Naive B cell (primary cell): ENCODE data around the gene RIMBP2. TPM values are rescaled to one million over a fixed set of nuclear protein-coding genes. Genes with fewer than 3 reads are reported as not detected.
A peak's percentile ranks its signal among the peaks of the same experiment; 100 is the strongest.

ENCODE experiments used
- ATAC-seq, 2 donors: fragments of 150-1000 bp; cut with Tn5 transposase; 2 replicates each; pipeline ENCODE4 v1.10.0; 2021; ENCODE audit warnings: low read depth in 2 of 2, mild to moderate bottlenecking in 2 of 2, moderate library complexity in 2 of 2
- DNase-seq: peaks from one replicate; pipeline ENCODE4 v3.0.0; 2022
- H3K27ac Mint-ChIP-seq, 6 donors: one replicate each; pipeline ENCODE4 v1.8.0; 2020 to 2022; ENCODE audit warnings: mild to moderate bottlenecking in 6 of 6, mixed read lengths in 6 of 6, moderate library complexity in 5 of 6, inconsistent platforms in 2 of 6
- H3K27me3 Mint-ChIP-seq, 3 donors: one replicate each; pipeline ENCODE4 v1.8.0; 2021 to 2022; ENCODE audit warnings: mixed read lengths in 3 of 3, mild to moderate bottlenecking in 1 of 3
- H3K36me3 Mint-ChIP-seq, 2 donors: one replicate each; pipeline ENCODE4 v1.8.0; 2020 to 2022; ENCODE audit warnings: mixed read lengths in 2 of 2, inconsistent platforms in 1 of 2, mild to moderate bottlenecking in 1 of 2
- H3K4me1 Mint-ChIP-seq, 3 donors: one replicate each; pipeline ENCODE4 v1.8.0; 2020 to 2022; ENCODE audit warnings: mixed read lengths in 3 of 3, inconsistent platforms in 1 of 3, mild to moderate bottlenecking in 1 of 3, moderate library complexity in 1 of 3
- H3K4me3 Mint-ChIP-seq, 8 donors: one replicate each; pipeline ENCODE4 v1.8.0; 2020 to 2022; ENCODE audit warnings: mild to moderate bottlenecking in 8 of 8, mixed read lengths in 8 of 8, moderate library complexity in 8 of 8, inconsistent platforms in 2 of 8
- H3K9me3 Mint-ChIP-seq, 7 donors: one replicate each; pipeline ENCODE4 v1.8.0; 2020 to 2022; ENCODE audit warnings: mixed read lengths in 7 of 7, mild to moderate bottlenecking in 5 of 7, inconsistent platforms in 2 of 7, moderate library complexity in 1 of 7
- polyA plus RNA-seq, 6 donors: library from polyadenylated mRNA; unstranded; fragments of 300-500 nt; fragmentation: Illumina TruSeq; gene quantifications; one replicate each; pipeline ENCODE4 v1.2.3, GENCODE V29; 2021; ENCODE audit warnings: low read depth in 6 of 6

The RIMBP2 gene
- polyA plus RNA-seq, 6 donors from 2014 or later = 0.04 TPM; not detected in 5

DNA sequence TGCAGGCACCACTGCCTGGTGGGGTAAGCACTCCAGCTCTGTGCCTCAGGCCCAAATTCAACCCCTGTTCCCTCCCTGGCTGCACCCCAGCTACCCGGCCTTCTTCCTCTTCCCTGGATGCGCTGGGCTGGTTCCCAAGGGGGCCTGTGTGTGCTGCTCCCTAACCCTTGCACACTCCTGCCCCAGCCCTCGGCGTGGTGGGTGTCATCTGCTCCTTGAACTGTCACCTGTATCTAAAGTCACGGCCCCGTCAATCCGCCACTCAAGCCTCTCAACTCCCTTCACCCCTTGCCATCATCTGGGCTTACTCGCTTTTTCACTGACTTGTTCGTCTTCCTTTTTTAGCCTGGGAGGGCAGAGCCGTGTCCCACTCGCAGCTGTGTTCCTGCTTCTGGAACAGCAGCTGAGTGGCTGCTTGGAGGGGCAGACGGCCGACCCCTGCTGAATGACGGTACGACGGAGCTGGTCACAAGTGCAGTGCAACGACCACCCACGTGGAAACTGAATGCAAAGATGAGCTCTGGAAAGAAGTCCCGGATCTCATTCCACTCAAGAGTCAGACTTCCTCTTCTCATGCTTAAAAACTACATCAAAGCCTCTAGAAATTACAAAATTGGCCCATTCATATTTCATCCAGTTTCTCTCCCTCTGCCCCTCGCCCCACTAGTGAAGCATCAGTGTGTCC lies 239.5 kb downstream of the RIMBP2 start:
- H3K4me3 Mint-ChIP-seq = no peak overlapping the region
- no peak for DNase-seq
- H3K36me3 Mint-ChIP-seq = no peaks in the 10 kb centered on the region
- no peak for ATAC-seq
- H3K27ac Mint-ChIP-seq = no peak overlapping the region
- H3K9me3 Mint-ChIP-seq = peaks cover 0 to 9% (median 0%) of the 10 kb centered on the region in 7 donors
- peaks cover 0 to 9% (median 0%) of the 10 kb centered on the region in 3 donors for H3K4me1 Mint-ChIP-seq
- H3K27me3 Mint-ChIP-seq = peaks cover 0 to 4% (median 0%) of the 10 kb centered on the region in 3 donors

- H3K4me1 Mint-ChIP-seq = peaks cover 0 to 7% (median 0%) of the 10 kb centered on the region in 3 donors
- peaks cover 0 to 9% (median 0%) of the 10 kb centered on the region in 7 donors for H3K9me3 Mint-ChIP-seq
- no peak for DNase-seq
- no peak overlapping the region for H3K4me3 Mint-ChIP-seq
- H3K36me3 Mint-ChIP-seq = no peaks in the 10 kb centered on the region
- H3K27ac Mint-ChIP-seq = no peak overlapping the region
- no peaks in the 10 kb centered on the region for H3K27me3 Mint-ChIP-seq
- no peak for ATAC-seq
Observed at GRCh38 chr12:130474599-130475269, 241.4 kb downstream of the RIMBP2 start.

DNA sequence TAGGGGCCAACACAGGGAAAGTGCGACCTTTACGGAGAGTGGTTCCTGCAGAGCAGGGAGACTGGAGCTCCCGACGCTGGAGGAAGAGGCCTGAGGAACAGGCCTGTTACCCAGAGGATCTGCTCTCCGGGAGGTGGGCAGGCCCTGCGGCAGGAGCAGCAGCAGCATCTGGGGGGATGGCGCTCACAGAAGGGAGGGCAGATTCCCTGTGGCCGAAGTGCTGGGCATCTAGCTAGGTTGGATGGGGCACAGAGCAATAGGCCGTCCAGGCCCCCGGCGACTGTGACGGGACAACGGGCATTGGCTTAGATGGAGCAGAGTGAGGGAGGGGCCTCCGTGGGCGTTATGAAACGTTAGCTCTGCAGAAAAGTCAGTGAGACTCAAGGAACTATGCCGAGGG lies 242.8 kb downstream of the RIMBP2 start:
- no peak for DNase-seq
- Mint-ChIP-seq H3K27me3 (no peaks in the 10 kb centered on the region), H3K4me1 (peaks cover 0 to 7% (median 0%) of the 10 kb centered on the region in 3 donors), H3K9me3 (peaks cover 0 to 9% (median 0%) of the 10 kb centered on the region in 7 donors), H3K4me3 (no peak overlapping the region), H3K27ac (no peak overlapping the region), H3K36me3 (no peaks in the 10 kb centered on the region)
- no peak for ATAC-seq

DNA sequence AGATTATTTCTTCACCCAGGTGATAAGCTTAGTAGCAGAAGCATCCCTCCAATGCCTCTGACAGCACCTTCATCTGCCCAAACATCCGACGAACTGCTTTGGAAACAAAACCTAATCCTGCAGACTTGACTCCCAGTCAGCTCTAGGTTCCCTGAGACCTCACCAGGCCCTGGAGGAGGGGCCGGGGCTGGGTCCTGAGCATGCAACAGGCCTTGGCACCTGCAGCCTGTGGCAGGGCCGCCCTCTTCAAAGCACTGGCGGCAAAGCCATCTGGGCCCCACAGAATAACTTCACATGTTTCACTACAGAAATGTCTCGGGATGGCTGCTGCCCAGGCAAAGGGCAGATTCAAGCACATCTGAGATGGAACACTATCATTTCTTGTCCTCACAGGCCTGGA lies 245.1 kb downstream of the RIMBP2 start:
- no peaks in the 10 kb centered on the region for H3K27me3 Mint-ChIP-seq
- no peak for ATAC-seq
- H3K36me3 Mint-ChIP-seq = no peaks in the 10 kb centered on the region

DNA sequence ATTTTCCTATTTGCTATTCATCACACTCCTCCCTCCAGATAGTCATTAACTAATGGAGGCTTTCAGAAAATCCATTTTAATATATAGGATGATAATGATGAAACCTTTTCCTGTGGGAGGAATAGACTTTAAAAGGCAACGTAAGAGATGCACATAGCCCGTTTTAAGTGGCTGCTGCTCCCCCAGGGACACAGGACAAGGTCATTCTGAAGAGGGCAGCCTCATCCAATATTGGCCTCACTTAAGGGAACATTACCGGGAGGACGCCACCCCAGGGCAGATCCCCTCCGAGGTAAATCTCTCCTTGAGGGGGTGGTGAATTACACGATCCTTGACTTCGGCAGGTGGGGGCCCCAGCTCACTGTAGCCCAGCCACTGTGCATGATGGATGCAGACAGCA lies 246.5 kb downstream of the RIMBP2 start:
- Mint-ChIP-seq H3K27ac (no peak overlapping the region), H3K4me3 (no peak overlapping the region), H3K4me1 (no peaks in the 10 kb centered on the region), H3K9me3 (peaks cover 0 to 13% (median 5%) of the 10 kb centered on the region in 7 donors), H3K27me3 (no peaks in the 10 kb centered on the region), H3K36me3 (no peaks in the 10 kb centered on the region)
- no peak for ATAC-seq
- DNase-seq = no peak

More for the DNA sequence above, 245.1 kb downstream of the RIMBP2 start:
- H3K9me3 Mint-ChIP-seq = peaks cover 0 to 13% (median 5%) of the 10 kb centered on the region in 7 donors
- no peak overlapping the region for H3K27ac Mint-ChIP-seq
- no peak overlapping the region for H3K4me3 Mint-ChIP-seq
- H3K4me1 Mint-ChIP-seq = peaks cover 0 to 6% (median 0%) of the 10 kb centered on the region in 3 donors
- DNase-seq = no peak

- H3K27me3 Mint-ChIP-seq = no peaks in the 10 kb centered on the region
- H3K27ac Mint-ChIP-seq = no peak overlapping the region
- peaks cover 0 to 13% (median 5%) of the 10 kb centered on the region in 7 donors for H3K9me3 Mint-ChIP-seq
- H3K4me3 Mint-ChIP-seq = peak overlapping the region in 1 of 8 donors; percentile 68
- ATAC-seq (no peak), DNase-seq (no peak)
- H3K36me3 Mint-ChIP-seq = no peaks in the 10 kb centered on the region
- H3K4me1 Mint-ChIP-seq = no peaks in the 10 kb centered on the region
Observed at GRCh38 chr12:130468700-130469245, 247.3 kb downstream of the RIMBP2 start.

DNA sequence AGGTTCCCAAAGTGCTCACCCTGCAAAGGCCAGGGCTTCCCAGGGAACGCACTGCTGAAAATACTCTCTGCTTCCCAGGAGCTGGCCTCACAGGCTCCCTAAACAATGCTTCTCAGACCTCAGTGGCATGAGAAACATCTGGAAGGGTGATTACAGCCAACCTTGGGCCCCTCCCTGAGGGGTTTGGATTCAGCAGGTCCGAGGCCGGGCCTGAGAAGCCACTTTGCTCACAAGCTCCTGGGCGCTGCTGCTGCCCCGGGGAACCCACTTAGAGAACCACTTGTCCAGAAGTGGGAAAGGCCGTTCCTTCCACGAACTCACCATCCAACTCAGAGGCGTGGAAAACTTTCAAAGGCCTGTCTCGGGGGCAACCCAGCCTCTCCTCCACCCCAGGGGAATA lies 247.9 kb downstream of the RIMBP2 start:
- no peak overlapping the region for H3K4me3 Mint-ChIP-seq
- DNase-seq = no peak
- no peak overlapping the region for H3K27ac Mint-ChIP-seq
- H3K4me1 Mint-ChIP-seq = no peaks in the 10 kb centered on the region
- H3K9me3 Mint-ChIP-seq = peaks cover 0 to 13% (median 5%) of the 10 kb centered on the region in 7 donors
- H3K36me3 Mint-ChIP-seq = no peaks in the 10 kb centered on the region
- H3K27me3 Mint-ChIP-seq = no peaks in the 10 kb centered on the region
- ATAC-seq = no peak

DNA sequence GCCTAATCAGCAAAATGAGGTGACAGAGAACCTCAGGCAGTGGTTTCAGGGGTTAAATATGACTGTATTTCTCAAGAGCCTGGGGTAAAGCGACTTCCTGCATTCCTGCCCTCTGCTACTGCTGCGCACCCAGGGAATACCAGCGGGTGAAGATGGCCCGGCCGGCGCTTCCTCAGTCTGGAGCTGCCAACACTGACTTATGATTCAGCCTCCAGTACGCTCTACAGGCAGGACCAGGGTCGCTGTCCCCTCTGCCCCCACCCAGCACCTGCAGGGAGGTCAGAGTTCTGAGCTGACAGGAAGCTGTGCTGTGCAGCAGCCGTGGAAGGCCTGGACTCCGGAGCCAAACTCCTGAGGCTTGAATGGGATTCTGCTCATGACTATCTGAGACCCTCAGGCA lies 250.5 kb downstream of the RIMBP2 start:
- Mint-ChIP-seq H3K9me3 (peaks cover 0 to 13% (median 5%) of the 10 kb centered on the region in 7 donors), H3K36me3 (no peaks in the 10 kb centered on the region), H3K4me1 (no peaks in the 10 kb centered on the region), H3K4me3 (no peak overlapping the region), H3K27me3 (no peaks in the 10 kb centered on the region), H3K27ac (no peak overlapping the region)
- ATAC-seq = no peak
- no peak for DNase-seq

DNA sequence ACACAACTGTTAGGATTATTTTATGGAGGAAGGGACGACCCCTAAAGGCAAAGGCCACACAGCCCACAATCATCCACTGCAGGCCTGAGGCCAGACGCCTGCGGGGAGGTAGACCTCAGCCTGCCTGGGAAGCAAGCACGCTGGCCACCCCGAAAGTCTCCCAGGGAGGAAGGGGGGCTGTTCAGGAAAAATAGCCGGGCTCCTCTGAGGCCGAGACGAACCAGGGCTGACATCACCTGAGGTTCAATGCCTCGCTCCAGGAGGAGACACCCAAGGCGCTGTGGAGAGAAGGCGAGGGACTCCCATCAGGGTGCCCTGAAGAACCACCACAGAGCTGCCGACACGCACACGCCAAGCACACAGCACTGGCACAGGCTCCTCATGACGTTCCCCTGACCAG lies 251.1 kb downstream of the RIMBP2 start:
- ATAC-seq (no peak), DNase-seq (no peak)
- Mint-ChIP-seq H3K9me3 (peaks cover 0 to 13% (median 5%) of the 10 kb centered on the region in 7 donors), H3K4me3 (no peak overlapping the region), H3K27ac (no peak overlapping the region), H3K27me3 (no peaks in the 10 kb centered on the region), H3K4me1 (no peaks in the 10 kb centered on the region), H3K36me3 (no peaks in the 10 kb centered on the region)

GRCh38 chr12:130463818-130464670 lies 252.1 kb downstream of the RIMBP2 start:
- no peak overlapping the region for H3K4me3 Mint-ChIP-seq
- H3K27me3 Mint-ChIP-seq = no peaks in the 10 kb centered on the region
- H3K9me3 Mint-ChIP-seq = peaks cover 0 to 13% (median 5%) of the 10 kb centered on the region in 7 donors

DNA sequence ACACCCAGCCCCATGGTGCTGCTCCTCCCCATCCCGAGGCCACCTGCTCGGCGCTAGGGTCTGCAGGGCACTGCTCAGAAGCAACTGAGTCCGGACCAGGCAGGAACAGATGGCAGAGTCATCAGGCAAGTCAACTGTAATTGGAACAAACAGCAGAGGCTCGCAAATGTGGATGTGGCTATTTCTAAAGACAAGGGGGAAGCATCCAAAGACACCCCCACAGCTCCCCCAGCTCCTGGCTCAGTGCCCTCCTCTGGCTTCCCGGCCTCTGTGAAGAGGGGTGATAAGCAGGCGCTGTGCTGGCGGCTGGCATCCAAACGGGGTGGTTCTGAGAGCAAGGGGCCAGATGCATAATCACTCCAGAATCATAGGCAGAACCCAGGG lies 252.8 kb downstream of the RIMBP2 start:
- H3K36me3 Mint-ChIP-seq = no peaks in the 10 kb centered on the region
- no peak for ATAC-seq
- peak overlapping the region in 1 of 8 donors; percentile 75 for H3K4me3 Mint-ChIP-seq
- no peaks in the 10 kb centered on the region for H3K4me1 Mint-ChIP-seq
- no peak overlapping the region for H3K27ac Mint-ChIP-seq
- H3K27me3 Mint-ChIP-seq = no peaks in the 10 kb centered on the region
- peaks cover 0 to 13% (median 5%) of the 10 kb centered on the region in 7 donors for H3K9me3 Mint-ChIP-seq
- no peak for DNase-seq

More at GRCh38 chr12:130463818-130464670, 252.1 kb downstream of the RIMBP2 start:
- no peaks in the 10 kb centered on the region for H3K4me1 Mint-ChIP-seq
- DNase-seq (no peak), ATAC-seq (no peak)
- no peaks in the 10 kb centered on the region for H3K36me3 Mint-ChIP-seq
- H3K27ac Mint-ChIP-seq = no peak overlapping the region

DNA sequence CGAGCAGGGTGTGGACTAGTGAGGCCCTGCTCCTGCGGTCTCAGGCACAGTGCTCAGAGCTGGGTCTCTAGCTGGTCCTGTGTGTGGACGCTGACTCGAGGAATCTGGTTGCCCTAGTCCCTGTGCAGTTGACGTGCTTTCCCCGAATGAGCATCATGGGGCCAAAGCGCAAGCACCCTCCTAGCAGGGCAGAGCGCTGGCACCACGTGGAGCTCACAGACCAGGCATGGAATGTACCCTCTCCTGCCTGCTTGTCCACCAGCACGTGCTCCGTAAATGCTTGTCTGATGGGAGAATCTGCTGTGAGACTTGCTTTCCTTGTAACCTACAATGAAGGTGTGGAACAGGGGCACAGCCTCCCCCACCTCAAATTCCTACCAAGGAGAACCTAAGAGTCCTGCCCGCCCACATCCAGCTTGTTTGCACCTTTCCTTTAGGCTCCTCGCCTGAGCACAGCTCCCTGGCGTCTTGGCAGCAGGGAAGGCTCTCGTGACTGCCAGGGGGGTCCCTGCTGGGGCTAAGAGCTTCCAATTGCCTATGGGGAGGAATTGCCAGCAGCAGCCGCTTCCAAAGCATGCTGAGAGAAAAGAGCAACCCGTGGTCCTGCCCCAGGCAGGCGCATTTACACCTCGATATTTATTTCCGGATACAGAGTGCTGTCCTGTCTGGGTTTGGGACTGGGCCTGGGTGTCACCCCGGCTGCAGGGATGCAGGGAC lies 253.4 kb downstream of the RIMBP2 start:
- Mint-ChIP-seq H3K4me1 (no peaks in the 10 kb centered on the region), H3K4me3 (no peak overlapping the region), H3K27me3 (no peaks in the 10 kb centered on the region), H3K36me3 (no peaks in the 10 kb centered on the region), H3K9me3 (peaks cover 0 to 12% (median 5%) of the 10 kb centered on the region in 7 donors), H3K27ac (no peak overlapping the region)
- ATAC-seq (no peak), DNase-seq (no peak)
